DOHH2 (cell line): ENCODE data around the gene COMMD4.

Experiments
- EZH2phosphoT487 ChIP-seq: fragments of 200-600 bp; sonication (generic); IDR thresholded peaks from 2 replicates; pipeline ENCODE4 v1.6.1; 2017; ENCODE audit warnings: borderline replicate concordance, mild to moderate bottlenecking, antibody characterized with exemption, low read length, moderate library complexity, mixed read lengths
- TF ChIP-seq, protein P1 (sequence below): fragments of 200-600 bp; sonication (generic); IDR thresholded peaks from one replicate; pipeline ENCODE4 v1.5.1; 2014; ENCODE audit warnings: antibody characterized with exemption, mild to moderate bottlenecking, low read depth, low read length; ENCODE audit not compliant: poor library complexity, severe bottlenecking

GRCh38 chr15:75357976-75358673 lies 22.3 kb downstream of the COMMD4 start:
- TF ChIP-seq, protein P1, sequence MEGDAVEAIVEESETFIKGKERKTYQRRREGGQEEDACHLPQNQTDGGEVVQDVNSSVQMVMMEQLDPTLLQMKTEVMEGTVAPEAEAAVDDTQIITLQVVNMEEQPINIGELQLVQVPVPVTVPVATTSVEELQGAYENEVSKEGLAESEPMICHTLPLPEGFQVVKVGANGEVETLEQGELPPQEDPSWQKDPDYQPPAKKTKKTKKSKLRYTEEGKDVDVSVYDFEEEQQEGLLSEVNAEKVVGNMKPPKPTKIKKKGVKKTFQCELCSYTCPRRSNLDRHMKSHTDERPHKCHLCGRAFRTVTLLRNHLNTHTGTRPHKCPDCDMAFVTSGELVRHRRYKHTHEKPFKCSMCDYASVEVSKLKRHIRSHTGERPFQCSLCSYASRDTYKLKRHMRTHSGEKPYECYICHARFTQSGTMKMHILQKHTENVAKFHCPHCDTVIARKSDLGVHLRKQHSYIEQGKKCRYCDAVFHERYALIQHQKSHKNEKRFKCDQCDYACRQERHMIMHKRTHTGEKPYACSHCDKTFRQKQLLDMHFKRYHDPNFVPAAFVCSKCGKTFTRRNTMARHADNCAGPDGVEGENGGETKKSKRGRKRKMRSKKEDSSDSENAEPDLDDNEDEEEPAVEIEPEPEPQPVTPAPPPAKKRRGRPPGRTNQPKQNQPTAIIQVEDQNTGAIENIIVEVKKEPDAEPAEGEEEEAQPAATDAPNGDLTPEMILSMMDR, result no peak
- no peak for TF ChIP-seq EZH2phosphoT487
